ENCODE data around the gene ARL8B. TPM values are rescaled to one million over a fixed set of nuclear protein-coding genes. Genes with fewer than 3 reads are reported as not detected.
"Not testable (repeated sequence)": the region's sequence is repeated elsewhere in the genome, so short reads cannot be mapped to it uniquely, and the experiment has no call there.

The ARL8B gene
- total RNA-seq, 2 donors from 2014 or later, result 32.8 to 52.6 TPM

GRCh38 chr3:5102532-5102931 is 19.6 kb upstream of the ARL8B start:
- Histone ChIP-seq H3K4me1 (ENCODE audit: control insufficient read depth in 1 of 2, low read depth in 2 of 2) (no peaks in the 10 kb centered on the region), H3K9me3 (no peaks in the 10 kb centered on the region), H3K36me3 (no peaks in the 10 kb centered on the region), H3K27me3 (replicated peaks; ENCODE audit: insufficient read depth) (no peaks in the 10 kb centered on the region), H3K27ac (no peak overlapping the region), H3K4me3 (no peak overlapping the region)
- TF ChIP-seq CTCF (IDR thresholded peaks at IDR 0.05), result no peak
- no peak for DNase-seq (ENCODE audit: low spot score)
- ATAC-seq (ENCODE audit: insufficient number of reproducible peaks, low FRiP score, low read depth), result no peak

GRCh38 chr3:5103743-5104142 is 18.3 kb upstream of the ARL8B start:
- Histone ChIP-seq H3K4me3 (no peak overlapping the region), H3K4me1 (ENCODE audit: control insufficient read depth in 1 of 2, low read depth in 2 of 2) (no peaks in the 10 kb centered on the region), H3K27me3 (replicated peaks; ENCODE audit: insufficient read depth) (no peaks in the 10 kb centered on the region), H3K9me3 (no peaks in the 10 kb centered on the region), H3K36me3 (no peaks in the 10 kb centered on the region), H3K27ac (no peak overlapping the region)
- DNase-seq (ENCODE audit: low spot score) (no peak), ATAC-seq (ENCODE audit: insufficient number of reproducible peaks, low FRiP score, low read depth) (no peak)
- no peak for TF ChIP-seq CTCF (IDR thresholded peaks at IDR 0.05)

- Histone ChIP-seq H3K9me3 (no peaks in the 10 kb centered on the region), H3K27ac (no peak overlapping the region), H3K36me3 (no peaks in the 10 kb centered on the region), H3K4me1 (ENCODE audit: control insufficient read depth in 1 of 2, low read depth in 2 of 2) (no peaks in the 10 kb centered on the region), H3K4me3 (no peak overlapping the region), H3K27me3 (replicated peaks; ENCODE audit: insufficient read depth) (no peaks in the 10 kb centered on the region)
- ATAC-seq (ENCODE audit: insufficient number of reproducible peaks, low FRiP score, low read depth) (no peak), DNase-seq (ENCODE audit: low spot score) (no peak)
- TF ChIP-seq CTCF (IDR thresholded peaks at IDR 0.05), result no peak
Observed at GRCh38 chr3:5105050-5105449, 17.0 kb upstream of the ARL8B start.

- not testable (repeated sequence) for DNase-seq (ENCODE audit: low spot score)
Observed at GRCh38 chr3:5106371-5106770, 15.7 kb upstream of the ARL8B start.

GRCh38 chr3:5106933-5107334 is 15.2 kb upstream of the ARL8B start:
- not testable (repeated sequence) for DNase-seq (ENCODE audit: low spot score)

More at GRCh38 chr3:5106371-5106770, 15.7 kb upstream of the ARL8B start:
- ATAC-seq (ENCODE audit: insufficient number of reproducible peaks, low FRiP score, low read depth); H3K27ac ChIP-seq; H3K4me3 ChIP-seq; H3K36me3 ChIP-seq; H3K9me3 ChIP-seq; H3K27me3 ChIP-seq (replicated peaks; ENCODE audit: insufficient read depth); H3K4me1 ChIP-seq (ENCODE audit: control insufficient read depth in 1 of 2, low read depth in 2 of 2): not testable (repeated sequence)

GRCh38 chr3:5110337-5110736 is 11.8 kb upstream of the ARL8B start:
- Histone ChIP-seq H3K4me1 (ENCODE audit: control insufficient read depth in 1 of 2, low read depth in 2 of 2) (no peaks in the 10 kb centered on the region), H3K27ac (no peak overlapping the region), H3K4me3 (no peak overlapping the region), H3K9me3 (no peaks in the 10 kb centered on the region), H3K36me3 (no peaks in the 10 kb centered on the region), H3K27me3 (replicated peaks; ENCODE audit: insufficient read depth) (no peaks in the 10 kb centered on the region)
- no peak for TF ChIP-seq CTCF (IDR thresholded peaks at IDR 0.05)
- DNase-seq (ENCODE audit: low spot score), result no peak
- ATAC-seq (ENCODE audit: insufficient number of reproducible peaks, low FRiP score, low read depth), result no peak

More at GRCh38 chr3:5106933-5107334, 15.2 kb upstream of the ARL8B start:
- not testable (repeated sequence) for H3K36me3 ChIP-seq; H3K27me3 ChIP-seq (replicated peaks; ENCODE audit: insufficient read depth); H3K4me1 ChIP-seq (ENCODE audit: control insufficient read depth in 1 of 2, low read depth in 2 of 2); H3K4me3 ChIP-seq; H3K27ac ChIP-seq; H3K9me3 ChIP-seq; ATAC-seq (ENCODE audit: insufficient number of reproducible peaks, low FRiP score, low read depth)

Data from thoracic aorta (tissue), 2 donors.